ENCODE measurements around the gene TPST2. TPM values are rescaled to one million over a fixed set of nuclear protein-coding genes. Genes with fewer than 3 reads are reported as not detected.

Gene TPST2
- total RNA-seq, 4 donors from 2014 or later = 26.8 to 47.9 (median 38.5) TPM

GRCh38 chr22:26514419-26515161, 75.3 kb downstream of the TPST2 start:
- TF ChIP-seq CTCF (IDR thresholded peaks at IDR 0.05) = no peak
- Histone ChIP-seq H3K27ac (no peak overlapping the region), H3K4me1 (peaks cover 0 to 14% (median 2%) of the 10 kb centered on the region in 4 donors), H3K9me3 (no peaks in the 10 kb centered on the region), H3K36me3 (peaks cover 0 to 7% (median 0%) of the 10 kb centered on the region in 3 donors), H3K4me3 (no peak overlapping the region), H3K27me3 (no peaks in the 10 kb centered on the region)
- no peak for DNase-seq

GRCh38 chr22:26513838-26514237, 76.1 kb downstream of the TPST2 start:
- TF ChIP-seq POLR2A (IDR thresholded peaks at IDR 0.05) = no peak
- no peak for TF ChIP-seq CTCF (IDR thresholded peaks at IDR 0.05)
- H3K27ac ChIP-seq = no peak overlapping the region
- no peaks in the 10 kb centered on the region for H3K27me3 ChIP-seq
- peaks cover 0 to 14% (median 2%) of the 10 kb centered on the region in 4 donors for H3K4me1 ChIP-seq
- H3K9me3 ChIP-seq = no peaks in the 10 kb centered on the region
- no peak overlapping the region for H3K4me3 ChIP-seq
- H3K36me3 ChIP-seq = peaks cover 0 to 15% (median 0%) of the 10 kb centered on the region in 3 donors
- no peak for DNase-seq

GRCh38 chr22:26512149-26512793, 77.7 kb downstream of the TPST2 start, which contains the start of gene TFIP11:
Gene TFIP11, minus strand, starts transcription at chr22:26512473. Its CDS starts 2,201 bp downstream, at chr22:26510272.
- TF ChIP-seq CTCF (IDR thresholded peaks at IDR 0.05) (no peak), POLR2A (IDR thresholded peaks at IDR 0.05) (peak; percentile 55 to 67)
- Histone ChIP-seq H3K4me1 (peaks cover 0 to 14% (median 2%) of the 10 kb centered on the region in 4 donors), H3K27me3 (no peaks in the 10 kb centered on the region), H3K4me3 (peak within 1 kb of the TSS; percentile 57 to 83 (median 76)), H3K9me3 (no peaks in the 10 kb centered on the region), H3K27ac (peak within 1 kb of the TSS; percentile 69 to 88 (median 72)), H3K36me3 (peaks cover 0 to 30% (median 0%) of the 10 kb centered on the region in 3 donors)
- peak; percentile 94 to 98 (median 96) for DNase-seq

GRCh38 chr22:26508148-26508547, 81.8 kb downstream of the TPST2 start:
- Histone ChIP-seq H3K4me3 (no peak overlapping the region), H3K9me3 (no peaks in the 10 kb centered on the region), H3K27me3 (no peaks in the 10 kb centered on the region), H3K36me3 (peaks cover 0 to 72% (median 0%) of the 10 kb centered on the region in 3 donors), H3K4me1 (peaks cover 0 to 8% (median 5%) of the 10 kb centered on the region in 4 donors), H3K27ac (no peak overlapping the region)
- TF ChIP-seq POLR2A (IDR thresholded peaks at IDR 0.05) (no peak), CTCF (IDR thresholded peaks at IDR 0.05) (no peak)
- DNase-seq = no peak

- H3K27me3 ChIP-seq = no peaks in the 10 kb centered on the region
- no peak for DNase-seq
- peaks cover 0 to 100% (median 7%) of the 10 kb centered on the region in 3 donors for H3K36me3 ChIP-seq
- H3K27ac ChIP-seq = peak overlapping the region in 1 of 4 donors; percentile 25
- H3K4me1 ChIP-seq = peaks cover 0 to 7% (median 2%) of the 10 kb centered on the region in 4 donors
- TF ChIP-seq POLR2A (IDR thresholded peaks at IDR 0.05) (no peak), CTCF (IDR thresholded peaks at IDR 0.05) (no peak)
- no peak overlapping the region for H3K4me3 ChIP-seq
- H3K9me3 ChIP-seq = no peaks in the 10 kb centered on the region
These were observed 86.2 kb downstream of the TPST2 start for GRCh38 chr22:26503758-26504157.

Measured in Peyer's patch (tissue), 4 donors.